ENCODE measurements around the gene PCBP2. TPM values are rescaled to one million over a fixed set of nuclear protein-coding genes. Genes with fewer than 3 reads are reported as not detected.
"Not testable (repeated sequence)": the region's sequence is repeated elsewhere in the genome, so short reads cannot be mapped to it uniquely, and the experiment has no call there.

Gene PCBP2
- total RNA-seq: 1,000 to 10,000 TPM; 1,155 to 1,265 TPM

- Mint-ChIP-seq H3K27me3 (ENCODE audit: low read depth) (no peaks in the 10 kb centered on the region), H3K27ac (peak within 1 kb of the TSS; percentile 92), H3K36me3 (ENCODE audit: insufficient read depth in 2 of 2) (peaks cover 14 to 40% of the 10 kb centered on the region in 2 donors), H3K9me3 (no peaks in the 10 kb centered on the region), H3K4me3 (peak within 1 kb of the TSS; percentile 95 to 99), H3K4me1 (ENCODE audit: low read depth) (peaks cover 48% of the 10 kb centered on the region)
- ATAC-seq (replicated peaks in 1 of 2) (peak; percentile 97), DNase-seq (peak; percentile 97 to 99)
These were observed at the start of gene PCBP2 for GRCh38 chr12:53451661-53452158. Gene PCBP2, plus strand, starts transcription at chr12:53452102. Its CDS starts 2,699 bp downstream, at chr12:53454801.

- ATAC-seq (replicated peaks in 1 of 2); H3K9me3 Mint-ChIP-seq; H3K27ac Mint-ChIP-seq; H3K27me3 Mint-ChIP-seq (ENCODE audit: low read depth); H3K4me3 Mint-ChIP-seq; DNase-seq: not testable (repeated sequence)
- H3K4me1 Mint-ChIP-seq (ENCODE audit: low read depth): peaks cover 26% of the 10 kb centered on the region
- H3K36me3 Mint-ChIP-seq (ENCODE audit: insufficient read depth in 2 of 2): peaks cover 3 to 30% of the 10 kb centered on the region in 2 donors
These were observed 49.6 kb upstream of the PCBP2 start for GRCh38 chr12:53402351-53402750.

- no peaks in the 10 kb centered on the region for H3K27me3 Mint-ChIP-seq (ENCODE audit: low read depth)
- peaks cover 21% of the 10 kb centered on the region for H3K4me1 Mint-ChIP-seq (ENCODE audit: low read depth)
- no peak for DNase-seq
- no peak overlapping the region for H3K4me3 Mint-ChIP-seq
- H3K36me3 Mint-ChIP-seq (ENCODE audit: insufficient read depth in 2 of 2): peaks cover 3 to 30% of the 10 kb centered on the region in 2 donors
- H3K9me3 Mint-ChIP-seq: no peaks in the 10 kb centered on the region
- no peak overlapping the region for H3K27ac Mint-ChIP-seq
- ATAC-seq (replicated peaks in 1 of 2): no peak
These were observed 49.0 kb upstream of the PCBP2 start for GRCh38 chr12:53402871-53403270.

GRCh38 chr12:53410951-53411350 lies 41.0 kb upstream of the PCBP2 start:
- H3K4me3 Mint-ChIP-seq: no peak overlapping the region
- H3K27me3 Mint-ChIP-seq (ENCODE audit: low read depth): no peaks in the 10 kb centered on the region
- H3K4me1 Mint-ChIP-seq (ENCODE audit: low read depth): peaks cover 40% of the 10 kb centered on the region
- ATAC-seq (replicated peaks in 1 of 2) (no peak), DNase-seq (no peak)
- H3K36me3 Mint-ChIP-seq (ENCODE audit: insufficient read depth in 2 of 2): peaks cover 15 to 31% of the 10 kb centered on the region in 2 donors
- H3K27ac Mint-ChIP-seq: no peak overlapping the region
- no peaks in the 10 kb centered on the region for H3K9me3 Mint-ChIP-seq

GRCh38 chr12:53413485-53414204 lies 38.3 kb upstream of the PCBP2 start:
- no peaks in the 10 kb centered on the region for H3K27me3 Mint-ChIP-seq (ENCODE audit: low read depth)
- H3K4me3 Mint-ChIP-seq: no peak overlapping the region
- H3K27ac Mint-ChIP-seq: peak overlapping the region; percentile 55
- H3K4me1 Mint-ChIP-seq (ENCODE audit: low read depth): peaks cover 66% of the 10 kb centered on the region
- peaks cover 12 to 26% of the 10 kb centered on the region in 2 donors for H3K36me3 Mint-ChIP-seq (ENCODE audit: insufficient read depth in 2 of 2)
- no peak for DNase-seq
- no peaks in the 10 kb centered on the region for H3K9me3 Mint-ChIP-seq
- ATAC-seq (replicated peaks in 1 of 2): no peak

- Mint-ChIP-seq H3K4me3 (no peak overlapping the region), H3K9me3 (no peaks in the 10 kb centered on the region), H3K36me3 (ENCODE audit: insufficient read depth in 2 of 2) (peaks cover 10 to 18% of the 10 kb centered on the region in 2 donors), H3K27ac (no peak overlapping the region), H3K27me3 (ENCODE audit: low read depth) (no peaks in the 10 kb centered on the region), H3K4me1 (ENCODE audit: low read depth) (peaks cover 71% of the 10 kb centered on the region)
- no peak for DNase-seq
- no peak for ATAC-seq (replicated peaks in 1 of 2)
These were observed 37.0 kb upstream of the PCBP2 start for GRCh38 chr12:53414756-53415417.

GRCh38 chr12:53415752-53416389 lies 36.0 kb upstream of the PCBP2 start:
- not testable (repeated sequence) for ATAC-seq (replicated peaks in 1 of 2); DNase-seq; H3K4me3 Mint-ChIP-seq; H3K27me3 Mint-ChIP-seq (ENCODE audit: low read depth); H3K9me3 Mint-ChIP-seq
- Mint-ChIP-seq H3K27ac (peak overlapping the region; percentile 88), H3K4me1 (ENCODE audit: low read depth) (peaks cover 72% of the 10 kb centered on the region), H3K36me3 (ENCODE audit: insufficient read depth in 2 of 2) (peaks cover 7 to 12% of the 10 kb centered on the region in 2 donors)

- not testable (repeated sequence) for DNase-seq
- H3K4me3 Mint-ChIP-seq: peak overlapping the region; percentile 7 to 57
These were observed 34.5 kb upstream of the PCBP2 start for GRCh38 chr12:53417291-53417816.

GRCh38 chr12:53418221-53418620 lies 33.7 kb upstream of the PCBP2 start:
- ATAC-seq (replicated peaks in 1 of 2): no peak
- Mint-ChIP-seq H3K4me1 (ENCODE audit: low read depth) (peaks cover 64% of the 10 kb centered on the region), H3K27ac (no peak overlapping the region), H3K27me3 (ENCODE audit: low read depth) (no peaks in the 10 kb centered on the region), H3K9me3 (no peaks in the 10 kb centered on the region), H3K4me3 (peak overlapping the region in 1 of 2 donors; percentile 3), H3K36me3 (ENCODE audit: insufficient read depth in 2 of 2) (peaks cover 0 to 2% of the 10 kb centered on the region in 2 donors)
- DNase-seq: no peak

More at GRCh38 chr12:53417291-53417816, 34.5 kb upstream of the PCBP2 start:
- peak overlapping the region; percentile 41 for H3K27ac Mint-ChIP-seq
- peak in 1 of 2 donors; percentile 22 for ATAC-seq (replicated peaks in 1 of 2)
- H3K27me3 Mint-ChIP-seq (ENCODE audit: low read depth); H3K9me3 Mint-ChIP-seq; H3K36me3 Mint-ChIP-seq (ENCODE audit: insufficient read depth in 2 of 2): not testable (repeated sequence)
- H3K4me1 Mint-ChIP-seq (ENCODE audit: low read depth): peaks cover 73% of the 10 kb centered on the region

GRCh38 chr12:53419756-53420155 lies 32.1 kb upstream of the PCBP2 start:
- ATAC-seq (replicated peaks in 1 of 2) (no peak), DNase-seq (no peak)
- Mint-ChIP-seq H3K27me3 (ENCODE audit: low read depth) (no peaks in the 10 kb centered on the region), H3K36me3 (ENCODE audit: insufficient read depth in 2 of 2) (peaks cover 0 to 2% of the 10 kb centered on the region in 2 donors), H3K9me3 (no peaks in the 10 kb centered on the region), H3K4me3 (no peak overlapping the region), H3K4me1 (ENCODE audit: low read depth) (peaks cover 60% of the 10 kb centered on the region), H3K27ac (no peak overlapping the region)

GRCh38 chr12:53422247-53422646 lies 29.7 kb upstream of the PCBP2 start:
- not testable (repeated sequence) for H3K27ac Mint-ChIP-seq; H3K9me3 Mint-ChIP-seq; DNase-seq; H3K36me3 Mint-ChIP-seq (ENCODE audit: insufficient read depth in 2 of 2); H3K4me3 Mint-ChIP-seq; ATAC-seq (replicated peaks in 1 of 2); H3K27me3 Mint-ChIP-seq (ENCODE audit: low read depth)
- peaks cover 41% of the 10 kb centered on the region for H3K4me1 Mint-ChIP-seq (ENCODE audit: low read depth)

- DNase-seq: no peak
- ATAC-seq (replicated peaks in 1 of 2): no peak
- H3K9me3 Mint-ChIP-seq: no peaks in the 10 kb centered on the region
- no peak within 1 kb of the TSS for H3K4me3 Mint-ChIP-seq
- no peaks in the 10 kb centered on the region for H3K36me3 Mint-ChIP-seq (ENCODE audit: insufficient read depth in 2 of 2)
- H3K27ac Mint-ChIP-seq: no peak within 1 kb of the TSS
- H3K4me1 Mint-ChIP-seq (ENCODE audit: low read depth): peaks cover 40% of the 10 kb centered on the region
- no peaks in the 10 kb centered on the region for H3K27me3 Mint-ChIP-seq (ENCODE audit: low read depth)
These were observed 28.3 kb upstream of the PCBP2 start, which contains the start of gene AMHR2 for GRCh38 chr12:53423597-53423996. Gene AMHR2, plus strand, starts transcription at chr12:53423855. Its CDS starts 80 bp downstream, at chr12:53423935.

Data from activated T-cell treated with anti-CD3 and anti-CD28 coated beads, Interleukin-2, amount 50 U/mL, for 72 hours (primary cell).